HCEC 1CT (cell line): ENCODE data around the gene TRAPPC12.

Source experiments
- DNase-seq: peaks from one replicate; pipeline ENCODE4 v3.0.0-alpha.2; 2017

The TRAPPC12 gene

DNA sequence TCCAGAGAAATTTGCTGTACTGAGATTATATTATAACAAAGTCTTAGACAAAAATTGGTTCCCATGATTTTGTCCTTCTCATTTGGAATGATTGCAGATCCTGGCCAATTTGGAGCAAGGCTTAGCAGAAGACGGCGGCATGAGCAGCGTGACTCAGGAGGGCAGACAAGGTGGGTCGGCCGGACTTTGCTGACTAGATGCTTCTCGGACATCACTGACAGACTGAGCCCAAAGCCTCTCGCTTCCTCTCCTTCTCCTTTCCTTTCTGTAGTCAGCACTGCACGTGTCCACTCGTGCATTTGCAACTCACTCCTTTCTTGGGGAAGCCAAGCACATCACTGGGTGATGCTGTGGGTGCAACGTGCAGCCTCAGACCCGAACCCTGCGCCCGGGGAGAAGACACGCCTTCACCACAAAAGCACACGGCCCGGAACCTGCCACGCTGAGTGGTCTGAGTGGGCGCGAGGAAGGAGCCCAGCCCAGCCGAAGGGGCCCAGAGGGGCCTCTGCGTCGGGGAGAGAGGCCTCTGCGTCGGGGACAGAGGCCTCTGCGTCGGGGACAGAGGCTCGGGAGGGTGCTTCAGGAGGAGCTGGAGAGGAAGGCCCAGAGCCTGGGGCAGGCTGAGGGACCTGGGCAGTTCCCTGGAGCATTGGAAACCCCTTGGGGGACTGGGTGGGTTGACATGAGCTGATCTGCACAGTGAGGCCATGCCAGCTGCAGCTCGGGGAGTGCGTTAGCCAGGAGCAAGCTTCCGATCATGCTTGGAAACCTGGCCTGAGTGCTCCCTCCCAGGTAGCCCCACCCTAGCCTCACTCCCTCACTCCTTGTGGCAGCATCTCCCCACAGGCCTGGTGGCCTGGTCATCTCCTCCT, 78.3 kb downstream of the TRAPPC12 start:
- DNase-seq = no peak

- DNase-seq = no peak
Measured at GRCh38 chr2:3458396-3459184, 79.1 kb downstream of the TRAPPC12 start.

DNA sequence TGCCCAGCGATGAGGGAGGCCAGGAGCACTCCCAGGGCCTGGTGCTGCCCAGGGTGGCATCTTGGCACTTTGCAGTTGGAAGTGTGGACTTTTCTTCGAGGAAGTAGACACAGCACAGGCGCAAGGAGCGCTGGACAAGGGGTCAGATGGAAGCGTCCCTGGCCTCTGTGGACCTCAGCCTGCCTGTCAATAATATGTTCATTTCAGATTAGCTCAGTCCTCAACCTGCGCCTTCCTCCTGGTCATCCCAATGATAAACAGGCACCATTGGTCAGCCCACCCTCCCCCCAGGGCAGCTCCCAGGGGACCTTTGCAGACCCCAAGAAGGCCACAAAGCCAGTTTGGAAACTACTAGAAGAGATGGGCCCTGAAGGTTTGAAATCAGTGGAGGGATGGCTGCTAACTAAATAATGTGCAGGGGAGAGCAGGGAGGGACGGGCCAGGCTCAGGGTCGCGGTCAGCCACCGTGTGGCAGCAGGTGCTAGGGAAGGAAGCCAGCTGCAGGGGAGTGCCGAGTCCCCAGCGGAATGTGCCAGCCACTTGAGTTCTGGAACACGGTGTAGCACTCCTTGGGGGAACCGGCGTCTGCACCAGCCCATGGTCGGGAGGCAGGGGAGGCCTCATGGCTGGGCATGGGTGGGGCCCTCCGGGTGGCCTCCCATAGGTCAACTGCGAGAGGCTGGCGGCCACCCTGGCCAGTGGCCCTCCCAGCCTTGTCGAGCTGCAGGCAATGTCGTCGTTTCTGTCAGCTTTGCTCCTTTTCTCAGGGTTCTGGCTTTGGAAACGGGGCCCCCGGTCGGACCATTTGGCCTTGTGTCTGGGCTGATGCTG, 79.9 kb downstream of the TRAPPC12 start:
- DNase-seq = no peak

DNA sequence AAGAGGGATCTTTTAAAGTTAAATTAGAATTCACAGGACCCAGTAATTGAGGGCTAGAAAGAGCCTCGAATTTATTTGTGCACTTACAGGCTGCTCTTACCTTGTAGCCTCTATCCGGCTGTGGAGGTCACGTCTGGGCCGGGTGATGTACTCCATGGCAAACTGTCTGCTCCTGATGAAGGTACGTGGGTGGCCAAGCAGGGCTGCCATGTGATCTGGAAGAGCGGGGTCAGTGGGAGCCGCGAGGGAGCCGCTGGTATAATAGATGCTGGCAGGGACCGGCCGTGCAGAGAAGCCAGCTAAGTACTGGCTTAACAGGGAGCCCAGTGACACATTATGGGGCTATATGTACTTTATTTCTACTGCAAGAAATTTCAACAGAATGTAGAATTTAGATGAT, 80.7 kb downstream of the TRAPPC12 start:
- no peak for DNase-seq

GRCh38 chr2:3460831-3461800, 81.6 kb downstream of the TRAPPC12 start:
- DNase-seq = no peak

- peak; percentile 35 for DNase-seq
Measured at GRCh38 chr2:3461801-3462492, 82.5 kb downstream of the TRAPPC12 start.

DNA sequence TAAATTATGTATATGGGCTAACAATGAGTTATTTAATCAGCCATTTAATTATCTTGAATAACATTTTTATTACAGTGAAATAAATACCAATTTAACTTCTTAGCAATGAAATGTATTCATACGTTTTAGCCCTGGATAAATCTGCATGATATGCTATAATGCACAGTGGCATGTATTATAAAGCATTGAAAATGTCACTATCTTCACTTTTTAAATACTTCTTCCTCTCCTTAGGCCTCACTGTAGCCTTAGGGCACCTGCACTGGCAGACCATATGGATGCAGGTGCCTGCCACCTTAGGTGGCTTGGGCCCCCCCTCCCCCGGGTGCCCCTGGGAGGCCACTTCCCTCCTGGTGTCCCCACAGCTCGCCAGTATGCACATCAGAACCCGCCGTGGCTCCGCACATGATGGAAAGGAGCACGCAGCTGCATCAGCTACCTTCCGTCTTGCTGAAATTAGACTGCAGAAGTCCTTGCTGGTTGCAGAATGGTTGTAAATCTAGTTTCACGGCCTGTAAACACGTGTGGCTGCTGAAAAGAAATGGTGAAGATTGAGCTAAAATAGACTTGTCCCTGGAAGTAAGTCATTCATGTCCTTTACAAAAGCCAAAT, 83.1 kb downstream of the TRAPPC12 start:
- DNase-seq = no peak

- no peak for DNase-seq
Measured at GRCh38 chr2:3463186-3463835, 83.8 kb downstream of the TRAPPC12 start.

DNA sequence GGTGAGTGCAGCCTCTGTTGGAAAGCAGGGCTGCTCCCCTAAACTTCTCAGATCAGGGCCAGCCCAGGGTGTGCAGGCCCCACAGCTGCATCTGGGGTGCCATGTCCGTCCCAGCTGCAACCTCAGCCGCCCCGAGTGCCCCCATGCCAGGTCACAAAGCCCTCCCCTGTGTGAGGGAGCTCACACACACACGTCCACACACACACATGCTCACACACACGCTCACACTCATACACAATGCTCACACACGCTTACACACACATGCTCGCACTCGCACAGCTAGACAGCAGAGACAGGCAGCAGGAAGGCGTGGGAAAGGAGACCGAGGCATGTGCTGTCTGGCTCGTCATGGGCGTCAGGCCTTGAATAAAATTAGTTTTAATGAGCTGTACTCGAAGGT, 84.5 kb downstream of the TRAPPC12 start:
- no peak for DNase-seq

- no peak for DNase-seq
Measured at GRCh38 chr2:3464401-3465005, 85.0 kb downstream of the TRAPPC12 start.

- no peak for DNase-seq
Measured at GRCh38 chr2:3465328-3465727, 85.8 kb downstream of the TRAPPC12 start.

GRCh38 chr2:3465844-3466481, 86.5 kb downstream of the TRAPPC12 start:
- DNase-seq = peak; percentile 91

GRCh38 chr2:3466482-3466863, 87.0 kb downstream of the TRAPPC12 start:
- no peak for DNase-seq

DNA sequence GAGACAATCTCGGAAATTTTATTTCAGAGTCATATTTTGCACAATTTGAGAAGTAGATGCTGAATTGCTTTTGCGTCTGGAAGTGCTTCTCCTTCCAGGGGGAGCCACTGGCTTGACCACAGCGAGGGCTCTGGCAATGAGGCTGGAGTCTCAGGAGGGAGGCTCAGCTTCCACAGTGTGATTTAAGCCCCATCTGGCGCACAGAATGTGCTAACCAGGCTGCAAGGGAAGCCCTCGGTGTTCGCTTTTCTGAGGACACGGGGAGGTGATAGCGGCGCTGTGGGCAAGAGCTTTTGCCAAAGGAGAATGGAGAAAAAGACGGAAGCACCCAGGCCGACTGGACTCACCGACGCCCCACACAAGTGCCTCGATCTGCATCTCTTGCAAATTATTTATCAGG, 87.5 kb downstream of the TRAPPC12 start:
- no peak for DNase-seq

GRCh38 chr2:3467654-3468053, 88.2 kb downstream of the TRAPPC12 start:
- no peak for DNase-seq

DNA sequence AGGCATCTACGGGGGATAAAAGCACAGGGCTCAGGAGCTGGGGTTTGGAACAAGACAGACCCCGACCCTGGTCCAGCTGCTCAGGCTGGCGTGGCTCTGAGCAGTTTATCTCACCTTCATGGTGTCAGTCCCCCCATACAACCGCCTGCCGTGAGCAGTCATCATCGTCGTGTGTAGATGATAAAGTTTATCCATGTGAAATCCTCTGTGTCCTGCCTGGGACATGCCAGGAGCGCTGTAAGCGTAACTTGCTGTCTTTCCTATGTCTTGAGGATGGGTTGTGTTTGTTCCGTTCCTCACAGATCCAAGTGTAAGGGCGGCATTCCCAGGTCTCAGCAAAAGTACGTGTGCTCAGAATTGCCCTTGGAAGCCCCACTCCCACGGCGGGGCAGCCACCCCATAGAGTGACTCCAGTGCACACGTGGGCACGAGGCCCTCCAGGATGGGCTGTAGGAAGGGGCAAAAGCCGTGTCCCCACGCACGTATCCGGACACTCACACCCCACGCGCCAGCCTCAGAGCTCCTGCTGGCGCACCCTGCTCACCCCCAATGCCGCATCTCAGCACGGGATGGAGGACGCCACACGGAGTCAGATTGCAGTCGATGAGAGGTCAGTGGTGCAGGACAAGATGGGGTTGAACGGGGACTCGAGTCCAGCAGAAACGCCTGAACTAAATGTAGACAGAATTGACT, 88.9 kb downstream of the TRAPPC12 start:
- DNase-seq = no peak

- DNase-seq = no peak
Measured at GRCh38 chr2:3469486-3469885, 90.0 kb downstream of the TRAPPC12 start.

- peak; percentile 70 for DNase-seq
Measured at GRCh38 chr2:3470166-3470651, 90.7 kb downstream of the TRAPPC12 start.
